Measurements from ENCODE around the gene CCDC63. TPM values are rescaled to one million over a fixed set of nuclear protein-coding genes. Genes with fewer than 3 reads are reported as not detected.
A peak's percentile ranks its signal among the peaks of the same experiment; 100 is the strongest.

CCDC63 gene
- total and polyA plus RNA-seq, 2 of the 13 experiments (the other 11 are each of a cell fraction or from before 2014, with no cell fraction given) = not detected

DNA sequence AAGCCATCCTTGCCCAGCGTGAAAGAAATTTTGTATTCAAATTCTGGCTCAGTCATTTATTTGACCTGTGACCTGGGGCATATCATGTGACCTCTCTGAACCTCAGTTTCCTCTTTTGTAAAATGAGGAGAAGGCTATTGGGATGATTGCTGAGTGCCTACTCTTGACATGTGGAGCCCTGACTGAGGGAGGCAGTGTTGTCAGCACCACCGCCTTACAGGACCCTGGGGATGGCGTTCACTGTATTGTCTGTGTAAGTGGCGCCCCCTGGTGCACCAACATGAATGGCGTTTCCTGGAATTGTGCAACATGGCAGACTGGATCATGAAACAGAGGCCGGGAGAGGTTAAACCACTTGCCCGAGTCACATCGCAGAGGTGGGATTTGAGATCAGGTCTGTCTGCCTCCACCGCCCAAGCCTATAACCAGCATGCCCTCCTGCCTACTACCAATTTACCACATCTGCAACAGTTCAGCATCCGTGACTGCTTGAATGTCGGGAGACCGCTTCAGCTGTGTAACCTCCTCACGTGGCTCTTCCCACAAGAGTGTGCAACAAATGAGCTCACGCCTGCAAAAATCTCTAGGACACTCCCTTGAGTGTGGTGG, 20.1 kb upstream of the CCDC63 start (continued):
- TF ChIP-seq JARID2 (CRISPR knock-in tag; IDR thresholded peaks at IDR 0.05; ENCODE audit: insufficient replicate concordance) (no peak), ZFP90 (CRISPR knock-in tag; IDR thresholded peaks at IDR 0.05; ENCODE audit: borderline replicate concordance) (no peak), ZNF496 (CRISPR knock-in tag; IDR thresholded peaks at IDR 0.05; ENCODE audit: insufficient replicate concordance) (no peak), CHD4 (IDR thresholded peaks at IDR 0.05; ENCODE audit: borderline replicate concordance, low read length) (no peak), MIXL1 (CRISPR knock-in tag; IDR thresholded peaks at IDR 0.05) (peak; percentile 66; the same call in 1 of the 2 replicates), GATAD2A (CRISPR knock-in tag; IDR thresholded peaks at IDR 0.05) (peak; percentile 64), MZF1 (CRISPR knock-in tag; IDR thresholded peaks at IDR 0.05; ENCODE audit: borderline replicate concordance) (no peak), NR2F6 (IDR thresholded peaks at IDR 0.05) (peak; percentile 52; the same call in 1 of the 2 replicates), NR2F6 (CRISPR knock-in tag; IDR thresholded peaks at IDR 0.05) (peak; percentile 57; the same call in 1 of the 2 replicates), RFX3 (CRISPR knock-in tag; IDR thresholded peaks at IDR 0.05) (no peak), MXD4 (CRISPR knock-in tag; IDR thresholded peaks at IDR 0.05) (no peak), MTA1 (CRISPR knock-in tag; IDR thresholded peaks at IDR 0.05; ENCODE audit: borderline replicate concordance) (no peak), RCOR2 (CRISPR knock-in tag; IDR thresholded peaks at IDR 0.05) (0 out of 2 replicates have a peak, but pooled peaks have one; percentile 38), ZNF264 (CRISPR knock-in tag; IDR thresholded peaks at IDR 0.05) (no peak), ERF (CRISPR knock-in tag; IDR thresholded peaks at IDR 0.05) (peak; percentile 43; the same call in 1 of the 2 replicates)
- TF ChIP-seq, protein P1, sequence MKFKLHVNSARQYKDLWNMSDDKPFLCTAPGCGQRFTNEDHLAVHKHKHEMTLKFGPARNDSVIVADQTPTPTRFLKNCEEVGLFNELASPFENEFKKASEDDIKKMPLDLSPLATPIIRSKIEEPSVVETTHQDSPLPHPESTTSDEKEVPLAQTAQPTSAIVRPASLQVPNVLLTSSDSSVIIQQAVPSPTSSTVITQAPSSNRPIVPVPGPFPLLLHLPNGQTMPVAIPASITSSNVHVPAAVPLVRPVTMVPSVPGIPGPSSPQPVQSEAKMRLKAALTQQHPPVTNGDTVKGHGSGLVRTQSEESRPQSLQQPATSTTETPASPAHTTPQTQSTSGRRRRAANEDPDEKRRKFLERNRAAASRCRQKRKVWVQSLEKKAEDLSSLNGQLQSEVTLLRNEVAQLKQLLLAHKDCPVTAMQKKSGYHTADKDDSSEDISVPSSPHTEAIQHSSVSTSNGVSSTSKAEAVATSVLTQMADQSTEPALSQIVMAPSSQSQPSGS (CRISPR knock-in tag; IDR thresholded peaks at IDR 0.05) = no peak
- TF ChIP-seq, protein P2, sequence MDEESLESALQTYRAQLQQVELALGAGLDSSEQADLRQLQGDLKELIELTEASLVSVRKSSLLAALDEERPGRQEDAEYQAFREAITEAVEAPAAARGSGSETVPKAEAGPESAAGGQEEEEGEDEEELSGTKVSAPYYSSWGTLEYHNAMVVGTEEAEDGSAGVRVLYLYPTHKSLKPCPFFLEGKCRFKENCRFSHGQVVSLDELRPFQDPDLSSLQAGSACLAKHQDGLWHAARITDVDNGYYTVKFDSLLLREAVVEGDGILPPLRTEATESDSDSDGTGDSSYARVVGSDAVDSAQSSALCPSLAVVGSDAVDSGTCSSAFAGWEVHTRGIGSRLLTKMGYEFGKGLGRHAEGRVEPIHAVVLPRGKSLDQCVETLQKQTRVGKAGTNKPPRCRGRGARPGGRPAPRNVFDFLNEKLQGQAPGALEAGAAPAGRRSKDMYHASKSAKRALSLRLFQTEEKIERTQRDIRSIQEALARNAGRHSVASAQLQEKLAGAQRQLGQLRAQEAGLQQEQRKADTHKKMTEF (CRISPR knock-in tag; IDR thresholded peaks at IDR 0.05) = peak; percentile 38; the same call in 1 of the 2 replicates
- TF ChIP-seq, protein P3, sequence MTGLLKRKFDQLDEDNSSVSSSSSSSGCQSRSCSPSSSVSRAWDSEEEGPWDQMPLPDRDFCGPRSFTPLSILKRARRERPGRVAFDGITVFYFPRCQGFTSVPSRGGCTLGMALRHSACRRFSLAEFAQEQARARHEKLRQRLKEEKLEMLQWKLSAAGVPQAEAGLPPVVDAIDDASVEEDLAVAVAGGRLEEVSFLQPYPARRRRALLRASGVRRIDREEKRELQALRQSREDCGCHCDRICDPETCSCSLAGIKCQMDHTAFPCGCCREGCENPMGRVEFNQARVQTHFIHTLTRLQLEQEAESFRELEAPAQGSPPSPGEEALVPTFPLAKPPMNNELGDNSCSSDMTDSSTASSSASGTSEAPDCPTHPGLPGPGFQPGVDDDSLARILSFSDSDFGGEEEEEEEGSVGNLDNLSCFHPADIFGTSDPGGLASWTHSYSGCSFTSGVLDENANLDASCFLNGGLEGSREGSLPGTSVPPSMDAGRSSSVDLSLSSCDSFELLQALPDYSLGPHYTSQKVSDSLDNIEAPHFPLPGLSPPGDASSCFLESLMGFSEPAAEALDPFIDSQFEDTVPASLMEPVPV (CRISPR knock-in tag; IDR thresholded peaks at IDR 0.05) = no peak
- TF ChIP-seq, protein P4, sequence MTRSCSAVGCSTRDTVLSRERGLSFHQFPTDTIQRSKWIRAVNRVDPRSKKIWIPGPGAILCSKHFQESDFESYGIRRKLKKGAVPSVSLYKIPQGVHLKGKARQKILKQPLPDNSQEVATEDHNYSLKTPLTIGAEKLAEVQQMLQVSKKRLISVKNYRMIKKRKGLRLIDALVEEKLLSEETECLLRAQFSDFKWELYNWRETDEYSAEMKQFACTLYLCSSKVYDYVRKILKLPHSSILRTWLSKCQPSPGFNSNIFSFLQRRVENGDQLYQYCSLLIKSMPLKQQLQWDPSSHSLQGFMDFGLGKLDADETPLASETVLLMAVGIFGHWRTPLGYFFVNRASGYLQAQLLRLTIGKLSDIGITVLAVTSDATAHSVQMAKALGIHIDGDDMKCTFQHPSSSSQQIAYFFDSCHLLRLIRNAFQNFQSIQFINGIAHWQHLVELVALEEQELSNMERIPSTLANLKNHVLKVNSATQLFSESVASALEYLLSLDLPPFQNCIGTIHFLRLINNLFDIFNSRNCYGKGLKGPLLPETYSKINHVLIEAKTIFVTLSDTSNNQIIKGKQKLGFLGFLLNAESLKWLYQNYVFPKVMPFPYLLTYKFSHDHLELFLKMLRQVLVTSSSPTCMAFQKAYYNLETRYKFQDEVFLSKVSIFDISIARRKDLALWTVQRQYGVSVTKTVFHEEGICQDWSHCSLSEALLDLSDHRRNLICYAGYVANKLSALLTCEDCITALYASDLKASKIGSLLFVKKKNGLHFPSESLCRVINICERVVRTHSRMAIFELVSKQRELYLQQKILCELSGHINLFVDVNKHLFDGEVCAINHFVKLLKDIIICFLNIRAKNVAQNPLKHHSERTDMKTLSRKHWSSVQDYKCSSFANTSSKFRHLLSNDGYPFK (CRISPR knock-in tag; IDR thresholded peaks at IDR 0.05; ENCODE audit: borderline replicate concordance) = no peak
- TF ChIP-seq, protein P5, sequence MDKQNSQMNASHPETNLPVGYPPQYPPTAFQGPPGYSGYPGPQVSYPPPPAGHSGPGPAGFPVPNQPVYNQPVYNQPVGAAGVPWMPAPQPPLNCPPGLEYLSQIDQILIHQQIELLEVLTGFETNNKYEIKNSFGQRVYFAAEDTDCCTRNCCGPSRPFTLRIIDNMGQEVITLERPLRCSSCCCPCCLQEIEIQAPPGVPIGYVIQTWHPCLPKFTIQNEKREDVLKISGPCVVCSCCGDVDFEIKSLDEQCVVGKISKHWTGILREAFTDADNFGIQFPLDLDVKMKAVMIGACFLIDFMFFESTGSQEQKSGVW (CRISPR knock-in tag; IDR thresholded peaks at IDR 0.05; ENCODE audit: borderline replicate concordance) = no peak
- TF ChIP-seq, protein P6, sequence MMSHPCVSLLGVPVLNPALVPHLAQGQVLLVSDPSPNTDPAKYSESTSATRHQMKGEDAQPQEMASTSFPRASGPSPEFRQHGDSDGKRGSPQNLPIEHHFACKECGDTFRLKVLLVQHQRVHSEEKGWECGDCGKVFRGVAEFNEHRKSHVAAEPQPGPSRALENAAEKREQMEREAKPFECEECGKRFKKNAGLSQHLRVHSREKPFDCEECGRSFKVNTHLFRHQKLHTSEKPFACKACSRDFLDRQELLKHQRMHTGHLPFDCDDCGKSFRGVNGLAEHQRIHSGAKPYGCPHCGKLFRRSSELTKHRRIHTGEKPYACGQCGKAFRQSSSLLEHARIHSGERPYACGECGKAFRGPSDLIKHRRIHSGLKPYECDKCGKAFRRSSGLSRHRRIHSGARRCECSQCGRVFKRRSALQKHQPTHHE (CRISPR knock-in tag; IDR thresholded peaks at IDR 0.05; ENCODE audit: borderline replicate concordance) = no peak

All from HepG2 (cell line).